ENCODE results near the gene CHRNA10.

DNA sequence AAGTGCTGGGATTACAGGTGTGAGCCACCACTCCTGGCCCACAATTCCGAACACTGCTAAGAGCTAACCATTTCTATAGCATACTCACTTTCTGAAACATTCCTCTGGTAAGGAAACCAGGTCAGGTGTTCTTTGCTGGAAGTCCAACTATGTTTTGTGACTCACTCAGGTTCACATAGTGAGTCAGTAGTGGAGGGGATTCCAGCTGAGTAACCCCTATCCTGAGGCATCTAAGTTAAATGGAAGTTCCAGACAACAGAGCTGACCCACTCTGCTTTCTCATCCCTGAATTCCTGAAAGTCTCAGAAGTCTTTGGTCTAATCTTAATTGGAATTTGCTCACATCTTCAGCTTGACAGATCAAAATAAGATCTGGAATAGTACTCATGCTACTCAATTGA lies 3.0 kb upstream of the CHRNA10 start:
- TF ChIP-seq KLF9 (CRISPR knock-in tag; IDR thresholded peaks at IDR 0.05; ENCODE audit: low read depth) (no peak), CREB1 (IDR thresholded peaks at IDR 0.05) (no peak), CREB1 (CRISPR knock-in tag; IDR thresholded peaks at IDR 0.05) (no peak), EZH2 (conservative IDR thresholded peaks at IDR 0.05; ENCODE audit: low read depth, low read length) (no peak)
